ENCODE results near the gene P2RX7.

DNA sequence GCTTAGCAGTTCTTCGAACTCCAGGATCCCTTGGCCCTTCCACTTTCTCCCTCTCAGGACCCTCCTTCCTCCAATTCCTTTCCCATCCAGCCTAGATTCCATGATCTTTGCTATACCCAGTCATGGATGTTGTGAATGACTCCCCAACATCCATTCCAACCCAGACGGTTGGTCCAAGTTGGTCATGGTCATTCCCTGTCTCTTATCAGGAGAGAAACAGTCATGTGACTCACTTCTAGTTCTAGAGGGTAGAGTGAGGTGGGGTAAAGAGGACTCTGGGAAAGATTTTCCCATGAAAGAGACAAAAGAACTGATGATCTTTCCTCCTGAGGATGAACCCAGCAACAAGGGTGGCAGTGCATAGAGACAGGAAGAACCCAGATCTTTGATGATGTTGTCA lies 9.2 kb upstream of the P2RX7 start:
- TF ChIP-seq, protein P1, sequence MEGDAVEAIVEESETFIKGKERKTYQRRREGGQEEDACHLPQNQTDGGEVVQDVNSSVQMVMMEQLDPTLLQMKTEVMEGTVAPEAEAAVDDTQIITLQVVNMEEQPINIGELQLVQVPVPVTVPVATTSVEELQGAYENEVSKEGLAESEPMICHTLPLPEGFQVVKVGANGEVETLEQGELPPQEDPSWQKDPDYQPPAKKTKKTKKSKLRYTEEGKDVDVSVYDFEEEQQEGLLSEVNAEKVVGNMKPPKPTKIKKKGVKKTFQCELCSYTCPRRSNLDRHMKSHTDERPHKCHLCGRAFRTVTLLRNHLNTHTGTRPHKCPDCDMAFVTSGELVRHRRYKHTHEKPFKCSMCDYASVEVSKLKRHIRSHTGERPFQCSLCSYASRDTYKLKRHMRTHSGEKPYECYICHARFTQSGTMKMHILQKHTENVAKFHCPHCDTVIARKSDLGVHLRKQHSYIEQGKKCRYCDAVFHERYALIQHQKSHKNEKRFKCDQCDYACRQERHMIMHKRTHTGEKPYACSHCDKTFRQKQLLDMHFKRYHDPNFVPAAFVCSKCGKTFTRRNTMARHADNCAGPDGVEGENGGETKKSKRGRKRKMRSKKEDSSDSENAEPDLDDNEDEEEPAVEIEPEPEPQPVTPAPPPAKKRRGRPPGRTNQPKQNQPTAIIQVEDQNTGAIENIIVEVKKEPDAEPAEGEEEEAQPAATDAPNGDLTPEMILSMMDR (IDR thresholded peaks at IDR 0.05; ENCODE audit: poor library complexity, severe bottlenecking) = no peak
- TF ChIP-seq RAD21 (conservative IDR thresholded peaks at IDR 0.05) (no peak), EZH2 (IDR thresholded peaks at IDR 0.05; ENCODE audit: borderline replicate concordance, insufficient read depth, low read length, poor library complexity, severe bottlenecking) (no peak), EP300 (conservative IDR thresholded peaks at IDR 0.05; ENCODE audit: poor library complexity, severe bottlenecking) (no peak), POLR2AphosphoS5 (IDR thresholded peaks at IDR 0.05) (no peak), TAF1 (IDR thresholded peaks at IDR 0.05; ENCODE audit: low read depth) (no peak), SMC3 (conservative IDR thresholded peaks at IDR 0.05; ENCODE audit: poor library complexity) (no peak)
